Measurements from ENCODE around the gene CALHM5. TPM values are rescaled to one million over a fixed set of nuclear protein-coding genes. Genes with fewer than 3 reads are reported as not detected.

Gene CALHM5
- total RNA-seq, 1 donor from 2014 or later, result 0.46 TPM

- Mint-ChIP-seq H3K36me3 (no peaks in the 10 kb centered on the region), H3K4me1 (ENCODE audit: unreplicated experiment) (peaks cover 8% of the 10 kb centered on the region), H3K27me3 (peaks cover 3% of the 10 kb centered on the region), H3K27ac (no peak within 1 kb of the TSS), H3K9me3 (no peaks in the 10 kb centered on the region), H3K4me3 (no peak within 1 kb of the TSS)
- DNase-seq (ENCODE audit: extremely low spot score, unreplicated experiment), result no peak
- TF ChIP-seq CTCF (conservative IDR thresholded peaks at IDR 0.05), result no peak
Observed at GRCh38 chr6:116553451-116553850, 42.0 kb downstream of the CALHM5 start, which contains the start of gene CALHM4. CALHM4 (plus strand) TSS chr6:116553751; CDS start chr6:116553794, 43 bp downstream.

GRCh38 chr6:116556065-116556464, 44.6 kb downstream of the CALHM5 start:
- no peaks in the 10 kb centered on the region for H3K36me3 Mint-ChIP-seq

GRCh38 chr6:116556814-116557415, 45.5 kb downstream of the CALHM5 start:
- Mint-ChIP-seq H3K4me1 (ENCODE audit: unreplicated experiment) (peaks cover 11% of the 10 kb centered on the region), H3K27ac (no peak overlapping the region), H3K36me3 (no peaks in the 10 kb centered on the region), H3K9me3 (no peaks in the 10 kb centered on the region), H3K4me3 (no peak overlapping the region), H3K27me3 (peaks cover 3% of the 10 kb centered on the region)
- TF ChIP-seq CTCF (conservative IDR thresholded peaks at IDR 0.05), result no peak
- no peak for DNase-seq (ENCODE audit: extremely low spot score, unreplicated experiment)

More at GRCh38 chr6:116556065-116556464, 44.6 kb downstream of the CALHM5 start:
- H3K9me3 Mint-ChIP-seq, result no peaks in the 10 kb centered on the region
- H3K4me3 Mint-ChIP-seq, result no peak overlapping the region
- TF ChIP-seq CTCF (conservative IDR thresholded peaks at IDR 0.05), result no peak
- H3K4me1 Mint-ChIP-seq (ENCODE audit: unreplicated experiment), result peaks cover 7% of the 10 kb centered on the region
- peaks cover 3% of the 10 kb centered on the region for H3K27me3 Mint-ChIP-seq
- no peak for DNase-seq (ENCODE audit: extremely low spot score, unreplicated experiment)
- H3K27ac Mint-ChIP-seq, result no peak overlapping the region

- H3K36me3 Mint-ChIP-seq, result no peaks in the 10 kb centered on the region
- TF ChIP-seq CTCF (conservative IDR thresholded peaks at IDR 0.05), result no peak
- no peak overlapping the region for H3K4me3 Mint-ChIP-seq
- peak overlapping the region; percentile 11 for H3K27ac Mint-ChIP-seq
- peaks cover 3% of the 10 kb centered on the region for H3K27me3 Mint-ChIP-seq
- no peaks in the 10 kb centered on the region for H3K9me3 Mint-ChIP-seq
- H3K4me1 Mint-ChIP-seq (ENCODE audit: unreplicated experiment), result peaks cover 11% of the 10 kb centered on the region
- no peak for DNase-seq (ENCODE audit: extremely low spot score, unreplicated experiment)
Observed at GRCh38 chr6:116557893-116558292, 46.5 kb downstream of the CALHM5 start.

- Mint-ChIP-seq H3K36me3 (no peaks in the 10 kb centered on the region), H3K9me3 (no peaks in the 10 kb centered on the region), H3K4me1 (ENCODE audit: unreplicated experiment) (peaks cover 11% of the 10 kb centered on the region), H3K27ac (no peak overlapping the region), H3K27me3 (peaks cover 5% of the 10 kb centered on the region), H3K4me3 (no peak overlapping the region)
- no peak for TF ChIP-seq CTCF (conservative IDR thresholded peaks at IDR 0.05)
- no peak for DNase-seq (ENCODE audit: extremely low spot score, unreplicated experiment)
Observed at GRCh38 chr6:116560130-116560529, 48.7 kb downstream of the CALHM5 start.
